ENCODE measurements around the gene ZFAND6.

ZFAND6 gene

GRCh38 chr15:80107204-80107603, 47.7 kb downstream of the ZFAND6 start:
- no peak for TF ChIP-seq CTCF (conservative IDR thresholded peaks at IDR 0.05; ENCODE audit: low read depth, low read length)
- Histone ChIP-seq H2AFZ (ENCODE audit: low read depth) (no peak overlapping the region), H3K27me3 (ENCODE audit: insufficient read depth, low read depth) (no peaks in the 10 kb centered on the region), H3K9ac (no peak overlapping the region), H3K79me2 (ENCODE audit: insufficient read depth, low read depth) (no peaks in the 10 kb centered on the region; the same call in 1 of the 2 replicates), H3K27ac (no peak overlapping the region), H3K36me3 (ENCODE audit: insufficient read depth) (no peaks in the 10 kb centered on the region), H3K4me1 (ENCODE audit: low read depth, poor library complexity, severe bottlenecking) (no peaks in the 10 kb centered on the region), H3K4me3 (IDR thresholded peaks at IDR 0.05; ENCODE audit: insufficient read depth, low read depth, low read length) (no peak overlapping the region), H3K4me2 (no peak overlapping the region), H4K20me1 (ENCODE audit: insufficient read depth) (no peaks in the 10 kb centered on the region)

- Histone ChIP-seq H3K4me2 (no peak overlapping the region), H2AFZ (ENCODE audit: low read depth) (no peak overlapping the region), H3K9ac (no peak overlapping the region), H3K36me3 (ENCODE audit: insufficient read depth) (no peaks in the 10 kb centered on the region), H3K4me3 (IDR thresholded peaks at IDR 0.05; ENCODE audit: insufficient read depth, low read depth, low read length) (no peak overlapping the region), H3K27me3 (ENCODE audit: insufficient read depth, low read depth) (no peaks in the 10 kb centered on the region), H4K20me1 (ENCODE audit: insufficient read depth) (no peaks in the 10 kb centered on the region), H3K27ac (no peak overlapping the region), H3K4me1 (ENCODE audit: low read depth, poor library complexity, severe bottlenecking) (no peaks in the 10 kb centered on the region), H3K79me2 (ENCODE audit: insufficient read depth, low read depth) (no peaks in the 10 kb centered on the region; the same call in 1 of the 2 replicates)
- no peak for TF ChIP-seq CTCF (conservative IDR thresholded peaks at IDR 0.05; ENCODE audit: low read depth, low read length)
These were observed 48.3 kb downstream of the ZFAND6 start for GRCh38 chr15:80107774-80108173.

GRCh38 chr15:80109388-80109787, 49.9 kb downstream of the ZFAND6 start:
- Histone ChIP-seq H3K4me1 (ENCODE audit: low read depth, poor library complexity, severe bottlenecking) (no peaks in the 10 kb centered on the region), H3K9ac (no peak overlapping the region), H3K27ac (no peak overlapping the region), H3K79me2 (ENCODE audit: insufficient read depth, low read depth) (no peaks in the 10 kb centered on the region; the same call in 1 of the 2 replicates), H3K4me3 (IDR thresholded peaks at IDR 0.05; ENCODE audit: insufficient read depth, low read depth, low read length) (no peak overlapping the region), H3K36me3 (ENCODE audit: insufficient read depth) (no peaks in the 10 kb centered on the region), H2AFZ (ENCODE audit: low read depth) (no peak overlapping the region), H4K20me1 (ENCODE audit: insufficient read depth) (no peaks in the 10 kb centered on the region), H3K27me3 (ENCODE audit: insufficient read depth, low read depth) (no peaks in the 10 kb centered on the region), H3K4me2 (no peak overlapping the region)
- TF ChIP-seq CTCF (conservative IDR thresholded peaks at IDR 0.05; ENCODE audit: low read depth, low read length) = no peak

- H4K20me1 ChIP-seq (ENCODE audit: insufficient read depth) = no peaks in the 10 kb centered on the region
- TF ChIP-seq CTCF (conservative IDR thresholded peaks at IDR 0.05; ENCODE audit: low read depth, low read length) = no peak
- H2AFZ ChIP-seq (ENCODE audit: low read depth) = no peak overlapping the region
- no peak overlapping the region for H3K9ac ChIP-seq
- no peaks in the 10 kb centered on the region for H3K4me1 ChIP-seq (ENCODE audit: low read depth, poor library complexity, severe bottlenecking)
- H3K27me3 ChIP-seq (ENCODE audit: insufficient read depth, low read depth) = no peaks in the 10 kb centered on the region
- H3K36me3 ChIP-seq (ENCODE audit: insufficient read depth) = no peaks in the 10 kb centered on the region
- no peak overlapping the region for H3K4me2 ChIP-seq
- H3K4me3 ChIP-seq (IDR thresholded peaks at IDR 0.05; ENCODE audit: insufficient read depth, low read depth, low read length) = no peak overlapping the region
- no peak overlapping the region for H3K27ac ChIP-seq
- H3K79me2 ChIP-seq (ENCODE audit: insufficient read depth, low read depth) = no peaks in the 10 kb centered on the region; the same call in 1 of the 2 replicates
These were observed 51.4 kb downstream of the ZFAND6 start for GRCh38 chr15:80110920-80111319.

Measured in KMS-11 (cell line).